Neuronal stem cell (in vitro differentiated cells): ENCODE measurements around the gene ECHDC1.

Experiments used
- DNase-seq: peaks from one replicate; pipeline ENCODE4 v3.0.0-alpha.2; 2013; ENCODE audit warnings: low spot score
- H2AFZ ChIP-seq: one replicate; pipeline ENCODE4 v1.6.1; 2013; ENCODE audit warnings: mild to moderate bottlenecking, low read length, inconsistent platforms
- H2AK5ac ChIP-seq: 2 replicates; pipeline ENCODE4 v1.6.1; 2013; ENCODE audit warnings: low read depth, mild to moderate bottlenecking, inconsistent platforms, low read length, moderate library complexity, mixed read lengths
- H2BK120ac ChIP-seq: 2 replicates; pipeline ENCODE4 v1.6.1; 2013; ENCODE audit warnings: low read depth, mild to moderate bottlenecking, inconsistent platforms, low read length, moderate library complexity, mixed read lengths
- H2BK12ac ChIP-seq: one replicate; pipeline ENCODE4 v1.6.1; 2013; ENCODE audit warnings: low read length, inconsistent platforms
- H2BK15ac ChIP-seq: 2 replicates; pipeline ENCODE4 v1.6.1; 2013; ENCODE audit warnings: mild to moderate bottlenecking, low read length, inconsistent platforms, mixed read lengths
- H2BK5ac ChIP-seq: one replicate; pipeline ENCODE4 v1.6.1; 2013; ENCODE audit warnings: inconsistent platforms, mild to moderate bottlenecking, low read length, moderate library complexity
- H3K14ac ChIP-seq: one replicate; pipeline ENCODE4 v1.6.1; 2013; ENCODE audit warnings: low read length, inconsistent platforms
- H3K18ac ChIP-seq: 2 replicates; pipeline ENCODE4 v1.6.1; 2013; ENCODE audit warnings: low read length, inconsistent platforms
- H3K23ac ChIP-seq: 2 replicates; pipeline ENCODE4 v1.6.1; 2013; ENCODE audit warnings: low read depth, mild to moderate bottlenecking, mixed read lengths, low read length, inconsistent platforms; ENCODE audit not compliant: poor library complexity
- H3K27ac ChIP-seq: replicated peaks from 3 replicates; pipeline ENCODE4 v1.5.1; 2013; ENCODE audit warnings: low read length, inconsistent platforms
- H3K27me3 ChIP-seq, 3 experiments: 2 replicates each; pipeline ENCODE4 v1.6.1; 2013; ENCODE audit warnings: low read length in 3 of 3, mild to moderate bottlenecking in 2 of 3, inconsistent platforms in 1 of 3, low read depth in 1 of 3, mixed read lengths in 1 of 3, moderate library complexity in 1 of 3; ENCODE audit not compliant: control insufficient read depth in 3 of 3, insufficient read depth in 3 of 3
- H3K36me3 ChIP-seq, 2 donors: replicated peaks in 1 of 2; 2 replicates each; pipeline ENCODE4 v1.6.1; 2013; ENCODE audit warnings: low read length in 2 of 2; ENCODE audit not compliant: control insufficient read depth in 2 of 2, insufficient read depth in 2 of 2
- H3K4ac ChIP-seq: 2 replicates; pipeline ENCODE4 v1.6.1; 2013; ENCODE audit warnings: inconsistent platforms, mild to moderate bottlenecking, low read length, moderate library complexity
- H3K4me1 ChIP-seq, 2 donors: 1 replicate in 1 of 2; 2 replicates in 1 of 2; pipeline ENCODE4 v1.6.1; 2013; ENCODE audit warnings: low read length in 2 of 2, low read depth in 1 of 2; ENCODE audit not compliant: control insufficient read depth in 2 of 2, insufficient read depth in 1 of 2
- H3K4me2 ChIP-seq: one replicate; pipeline ENCODE4 v1.6.1; 2013; ENCODE audit warnings: mild to moderate bottlenecking, low read length, inconsistent platforms; ENCODE audit not compliant: insufficient read depth, poor library complexity, severe bottlenecking
- H3K4me3 ChIP-seq, 2 donors: 2 replicates each; pipeline ENCODE4 v1.5.1; 2013; ENCODE audit warnings: low read length in 2 of 2, mild to moderate bottlenecking in 2 of 2, inconsistent platforms in 1 of 2, moderate library complexity in 1 of 2
- H3K79me1 ChIP-seq: one replicate; pipeline ENCODE4 v1.6.1; 2013; ENCODE audit warnings: low read depth, mild to moderate bottlenecking, inconsistent platforms, low read length, moderate library complexity
- H3K9ac ChIP-seq: one replicate; pipeline ENCODE4 v1.6.1; 2013; ENCODE audit warnings: mild to moderate bottlenecking, low read depth, low read length, inconsistent platforms; ENCODE audit not compliant: poor library complexity
- H3K9me3 ChIP-seq, 2 donors: replicated peaks in 1 of 2; 2 replicates each; pipeline versions ENCODE3 to v1.6.1; 2013; ENCODE audit warnings: low read length in 2 of 2, mild to moderate bottlenecking in 2 of 2, inconsistent platforms in 1 of 2, low read depth in 1 of 2, mixed read lengths in 1 of 2, moderate library complexity in 1 of 2; ENCODE audit not compliant: control insufficient read depth in 2 of 2, insufficient read depth in 1 of 2
- H4K8ac ChIP-seq: one replicate; pipeline ENCODE4 v1.6.1; 2013; ENCODE audit warnings: low read depth, mild to moderate bottlenecking, inconsistent platforms, low read length, moderate library complexity
- H4K91ac ChIP-seq: one replicate; pipeline ENCODE4 v1.6.1; 2013; ENCODE audit warnings: low read length, low read depth, mild to moderate bottlenecking, inconsistent platforms; ENCODE audit not compliant: poor library complexity
- WGBS, 2 donors: extraction: QIAGEN DNeasy Blood & Tissue Kit; methylation state at CpG; one replicate each; pipeline ENCODE4 v1.1.7; 2013; ENCODE audit warnings: missing lambda C conversion rate in 2 of 2, mixed read lengths in 1 of 2; ENCODE audit not compliant: insufficient read length in 2 of 2, insufficient replicate concordance in 1 of 2; ENCODE audit errors: extremely low coverage in 2 of 2; 5-methylcytosine and 5-hydroxymethylcytosine counted together

The ECHDC1 gene

GRCh38 chr6:127255286-127255685 lies 88.1 kb downstream of the ECHDC1 start:
- H3K4me3 ChIP-seq, result no peak overlapping the region
- no peak overlapping the region for H2BK15ac ChIP-seq
- H3K14ac ChIP-seq, result no peak overlapping the region
- no peak overlapping the region for H2AK5ac ChIP-seq
- WGBS, 2 donors, result no CpG with 5 or more reads among the region's 6 CpGs
- no peak overlapping the region for H3K4ac ChIP-seq
- no peak for DNase-seq
- no peak overlapping the region for H3K23ac ChIP-seq
- H3K9ac ChIP-seq, result no peak overlapping the region
- H3K27me3 ChIP-seq, result no peaks in the 10 kb centered on the region
- H3K79me1 ChIP-seq, result no peaks in the 10 kb centered on the region
- no peak overlapping the region for H3K18ac ChIP-seq
- no peak overlapping the region for H3K27ac ChIP-seq
- no peaks in the 10 kb centered on the region for H3K9me3 ChIP-seq
- H4K8ac ChIP-seq, result no peak overlapping the region
- no peak overlapping the region for H2BK12ac ChIP-seq
- no peak overlapping the region for H4K91ac ChIP-seq
- H3K4me2 ChIP-seq, result no peak overlapping the region
- H2BK120ac ChIP-seq, result no peak overlapping the region
- H2AFZ ChIP-seq, result no peak overlapping the region
- H3K36me3 ChIP-seq, result no peaks in the 10 kb centered on the region
- H2BK5ac ChIP-seq, result no peak overlapping the region
- H3K4me1 ChIP-seq, result peaks cover 0 to 2% of the 10 kb centered on the region in 2 donors

DNA sequence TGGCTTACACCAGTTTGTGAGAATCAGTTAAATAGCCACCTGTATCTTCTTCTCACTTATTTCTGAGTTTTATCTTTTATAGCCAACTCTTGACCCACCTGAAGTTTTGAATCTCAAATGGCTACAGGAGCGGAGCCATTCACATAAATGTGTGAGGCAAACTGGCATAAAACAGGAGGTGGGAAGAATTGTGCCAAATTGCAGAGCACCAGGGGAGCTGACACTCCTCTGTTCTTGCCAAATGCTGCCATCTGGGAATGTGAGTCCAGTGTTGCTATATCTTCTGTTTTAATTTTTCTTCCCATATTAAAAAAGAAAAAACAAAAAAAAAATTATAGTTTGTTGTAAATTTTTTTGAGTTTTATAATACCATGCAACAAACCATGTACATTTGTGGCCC lies 93.8 kb downstream of the ECHDC1 start:
- no peak for DNase-seq
- Histone ChIP-seq H2BK12ac (no peak overlapping the region), H4K91ac (no peak overlapping the region), H2AFZ (no peak overlapping the region), H3K36me3 (no peaks in the 10 kb centered on the region), H3K4me1 (peaks cover 0 to 2% of the 10 kb centered on the region in 2 donors), H3K4ac (no peak overlapping the region), H3K14ac (no peak overlapping the region), H3K79me1 (no peaks in the 10 kb centered on the region), H3K27me3 (no peaks in the 10 kb centered on the region), H3K9ac (no peak overlapping the region), H3K9me3 (no peaks in the 10 kb centered on the region), H3K4me2 (no peak overlapping the region), H2BK5ac (no peak overlapping the region), H2BK120ac (no peak overlapping the region), H2BK15ac (no peak overlapping the region), H3K18ac (no peak overlapping the region), H3K4me3 (no peak overlapping the region), H3K23ac (no peak overlapping the region), H2AK5ac (no peak overlapping the region), H3K27ac (no peak overlapping the region), H4K8ac (no peak overlapping the region)
- no CpG with 5 or more reads among the region's 1 CpG for WGBS, 2 donors

- Histone ChIP-seq H3K4ac (no peak overlapping the region), H3K9ac (no peak overlapping the region), H3K4me1 (peaks cover 0 to 2% of the 10 kb centered on the region in 2 donors), H3K79me1 (no peaks in the 10 kb centered on the region), H2BK15ac (no peak overlapping the region), H3K18ac (no peak overlapping the region), H3K9me3 (no peaks in the 10 kb centered on the region), H2AK5ac (no peak overlapping the region), H2BK12ac (no peak overlapping the region), H3K23ac (no peak overlapping the region), H2AFZ (no peak overlapping the region), H3K4me2 (no peak overlapping the region), H3K27me3 (no peaks in the 10 kb centered on the region), H2BK120ac (no peak overlapping the region), H4K8ac (no peak overlapping the region), H2BK5ac (no peak overlapping the region), H4K91ac (no peak overlapping the region), H3K14ac (no peak overlapping the region), H3K27ac (no peak overlapping the region), H3K4me3 (no peak overlapping the region), H3K36me3 (no peaks in the 10 kb centered on the region)
- DNase-seq, result no peak
- no CpG with 5 or more reads among the region's 4 CpGs for WGBS, 2 donors
Measured at GRCh38 chr6:127247114-127248096, 96.0 kb downstream of the ECHDC1 start.

DNA sequence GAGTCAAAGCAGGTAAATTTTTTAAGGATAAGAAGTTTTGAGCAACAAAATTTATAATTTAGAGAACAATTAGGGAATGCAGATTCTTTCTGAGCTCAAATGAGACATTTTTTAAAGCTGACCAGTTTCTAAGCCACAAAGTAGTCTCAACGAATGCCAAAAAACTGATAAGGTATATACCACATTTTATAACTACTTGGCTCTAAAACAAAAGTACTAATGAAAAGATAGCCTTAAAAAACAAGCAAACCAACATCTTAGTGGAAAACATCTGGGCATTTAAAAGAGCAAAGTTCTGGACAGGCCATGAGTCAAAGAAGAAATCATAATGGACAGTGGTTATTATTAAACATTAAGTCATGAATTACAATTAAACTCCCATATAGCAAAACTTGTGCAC lies 99.9 kb downstream of the ECHDC1 start:
- Histone ChIP-seq H3K4ac (no peak overlapping the region), H4K8ac (no peak overlapping the region), H3K9ac (no peak overlapping the region), H2BK12ac (no peak overlapping the region), H3K27ac (no peak overlapping the region), H3K23ac (no peak overlapping the region), H2BK15ac (no peak overlapping the region), H3K36me3 (no peaks in the 10 kb centered on the region), H3K4me2 (no peak overlapping the region), H3K14ac (no peak overlapping the region), H3K18ac (no peak overlapping the region), H3K4me3 (no peak overlapping the region), H2AFZ (no peak overlapping the region), H2BK5ac (no peak overlapping the region), H2BK120ac (no peak overlapping the region), H3K27me3 (no peaks in the 10 kb centered on the region), H4K91ac (no peak overlapping the region), H3K9me3 (no peaks in the 10 kb centered on the region), H2AK5ac (no peak overlapping the region), H3K4me1 (no peaks in the 10 kb centered on the region), H3K79me1 (no peaks in the 10 kb centered on the region)
- no CpG with 5 or more reads among the region's 1 CpG for WGBS, 2 donors
- no peak for DNase-seq
